Type B pancreatic cell (in vitro differentiated cells): Measurements from ENCODE around the gene TLR8. TPM values are rescaled to one million over a fixed set of nuclear protein-coding genes. Genes with fewer than 3 reads are reported as not detected.

ENCODE experiments used
- DNase-seq: peaks from one replicate; pipeline ENCODE4 v3.0.0; 2021; ENCODE audit warnings: mixed read lengths; ENCODE audit not compliant: unreplicated experiment; ENCODE audit errors: extremely low spot score
- H3K27ac Mint-ChIP-seq: 2 replicates; pipeline ENCODE4 v1.8.0; 2021; ENCODE audit warnings: mild to moderate bottlenecking, mixed read lengths
- H3K27me3 Mint-ChIP-seq: 2 replicates; pipeline ENCODE4 v1.8.0; 2021; ENCODE audit warnings: mixed read lengths
- H3K36me3 Mint-ChIP-seq: 2 replicates; pipeline ENCODE4 v1.8.0; 2021; ENCODE audit warnings: mixed read lengths
- H3K4me1 Mint-ChIP-seq: one replicate; pipeline ENCODE4 v1.8.0; 2021; ENCODE audit warnings: mixed read lengths; ENCODE audit not compliant: unreplicated experiment
- H3K4me3 Mint-ChIP-seq: 2 replicates; pipeline ENCODE4 v1.8.0; 2021; ENCODE audit warnings: mild to moderate bottlenecking, mixed read lengths
- H3K9me3 Mint-ChIP-seq: 2 replicates; pipeline ENCODE4 v1.8.0; 2021; ENCODE audit warnings: mixed read lengths
- total RNA-seq: library from RNA; stranded (reverse); gene quantifications from 2 replicates; pipeline ENCODE4 v1.2.1, GENCODE V29; 2021; ENCODE audit warnings: low replicate concordance
- TF ChIP-seq, protein P1 (sequence below): fragments of 200-600 bp; sonication (generic); conservative IDR thresholded peaks from 2 replicates; pipeline ENCODE4 v1.5.0; 2021; ENCODE audit warnings: antibody characterized with exemption, mild to moderate bottlenecking

TLR8 gene
- total RNA-seq, 1 donor from 2014 or later = not detected

- Mint-ChIP-seq H3K9me3 (peaks cover 5% of the 10 kb centered on the region), H3K4me3 (no peak overlapping the region), H3K27me3 (no peaks in the 10 kb centered on the region), H3K27ac (no peak overlapping the region), H3K4me1 (no peaks in the 10 kb centered on the region), H3K36me3 (no peaks in the 10 kb centered on the region)
- no peak for DNase-seq
- TF ChIP-seq, protein P1, sequence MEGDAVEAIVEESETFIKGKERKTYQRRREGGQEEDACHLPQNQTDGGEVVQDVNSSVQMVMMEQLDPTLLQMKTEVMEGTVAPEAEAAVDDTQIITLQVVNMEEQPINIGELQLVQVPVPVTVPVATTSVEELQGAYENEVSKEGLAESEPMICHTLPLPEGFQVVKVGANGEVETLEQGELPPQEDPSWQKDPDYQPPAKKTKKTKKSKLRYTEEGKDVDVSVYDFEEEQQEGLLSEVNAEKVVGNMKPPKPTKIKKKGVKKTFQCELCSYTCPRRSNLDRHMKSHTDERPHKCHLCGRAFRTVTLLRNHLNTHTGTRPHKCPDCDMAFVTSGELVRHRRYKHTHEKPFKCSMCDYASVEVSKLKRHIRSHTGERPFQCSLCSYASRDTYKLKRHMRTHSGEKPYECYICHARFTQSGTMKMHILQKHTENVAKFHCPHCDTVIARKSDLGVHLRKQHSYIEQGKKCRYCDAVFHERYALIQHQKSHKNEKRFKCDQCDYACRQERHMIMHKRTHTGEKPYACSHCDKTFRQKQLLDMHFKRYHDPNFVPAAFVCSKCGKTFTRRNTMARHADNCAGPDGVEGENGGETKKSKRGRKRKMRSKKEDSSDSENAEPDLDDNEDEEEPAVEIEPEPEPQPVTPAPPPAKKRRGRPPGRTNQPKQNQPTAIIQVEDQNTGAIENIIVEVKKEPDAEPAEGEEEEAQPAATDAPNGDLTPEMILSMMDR = no peak
These were observed 20.9 kb upstream of the TLR8 start for GRCh38 chrX:12885508-12885907.

DNA sequence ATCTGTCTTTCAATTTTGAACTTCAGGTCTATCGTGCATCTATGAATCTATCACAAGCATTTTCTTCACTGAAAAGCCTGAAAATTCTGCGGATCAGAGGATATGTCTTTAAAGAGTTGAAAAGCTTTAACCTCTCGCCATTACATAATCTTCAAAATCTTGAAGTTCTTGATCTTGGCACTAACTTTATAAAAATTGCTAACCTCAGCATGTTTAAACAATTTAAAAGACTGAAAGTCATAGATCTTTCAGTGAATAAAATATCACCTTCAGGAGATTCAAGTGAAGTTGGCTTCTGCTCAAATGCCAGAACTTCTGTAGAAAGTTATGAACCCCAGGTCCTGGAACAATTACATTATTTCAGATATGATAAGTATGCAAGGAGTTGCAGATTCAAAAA is 19.9 kb upstream of the TLR8 start:
- TF ChIP-seq, protein P1 = no peak
- no peaks in the 10 kb centered on the region for H3K4me1 Mint-ChIP-seq
- no peak overlapping the region for H3K4me3 Mint-ChIP-seq
- DNase-seq = no peak
- H3K27me3 Mint-ChIP-seq = no peaks in the 10 kb centered on the region
- H3K36me3 Mint-ChIP-seq = no peaks in the 10 kb centered on the region
- H3K27ac Mint-ChIP-seq = no peak overlapping the region
- peaks cover 5% of the 10 kb centered on the region for H3K9me3 Mint-ChIP-seq

GRCh38 chrX:12887141-12887540 is 19.3 kb upstream of the TLR8 start:
- Mint-ChIP-seq H3K27ac (no peak overlapping the region), H3K9me3 (peaks cover 5% of the 10 kb centered on the region), H3K4me3 (no peak overlapping the region), H3K4me1 (no peaks in the 10 kb centered on the region), H3K27me3 (no peaks in the 10 kb centered on the region), H3K36me3 (no peaks in the 10 kb centered on the region)
- TF ChIP-seq, protein P1 = no peak
- DNase-seq = no peak

DNA sequence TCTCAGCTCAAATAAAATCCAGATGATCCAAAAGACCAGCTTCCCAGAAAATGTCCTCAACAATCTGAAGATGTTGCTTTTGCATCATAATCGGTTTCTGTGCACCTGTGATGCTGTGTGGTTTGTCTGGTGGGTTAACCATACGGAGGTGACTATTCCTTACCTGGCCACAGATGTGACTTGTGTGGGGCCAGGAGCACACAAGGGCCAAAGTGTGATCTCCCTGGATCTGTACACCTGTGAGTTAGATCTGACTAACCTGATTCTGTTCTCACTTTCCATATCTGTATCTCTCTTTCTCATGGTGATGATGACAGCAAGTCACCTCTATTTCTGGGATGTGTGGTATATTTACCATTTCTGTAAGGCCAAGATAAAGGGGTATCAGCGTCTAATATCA is 18.7 kb upstream of the TLR8 start:
- Mint-ChIP-seq H3K9me3 (peaks cover 5% of the 10 kb centered on the region), H3K4me3 (no peak overlapping the region), H3K4me1 (no peaks in the 10 kb centered on the region), H3K27ac (no peak overlapping the region), H3K36me3 (no peaks in the 10 kb centered on the region), H3K27me3 (no peaks in the 10 kb centered on the region)
- DNase-seq = no peak
- TF ChIP-seq, protein P1 = no peak

DNA sequence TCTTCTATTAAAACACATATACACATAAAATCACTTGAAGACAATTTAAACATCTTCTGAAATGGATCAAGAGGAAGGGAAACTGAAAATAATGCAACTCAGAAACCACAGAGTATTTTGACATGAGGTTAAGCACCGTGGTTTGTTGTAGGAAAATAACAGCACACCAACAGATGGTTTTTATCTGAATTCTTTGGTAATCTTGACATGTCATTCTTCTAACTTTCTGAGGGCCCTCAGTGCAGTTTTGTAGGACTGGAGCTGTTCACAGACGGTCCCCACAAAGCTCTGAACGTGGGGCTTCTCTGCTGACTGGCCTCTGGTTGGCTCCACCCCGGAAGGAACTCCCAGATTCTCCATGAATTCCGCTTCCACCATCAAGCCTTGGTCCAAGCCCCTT is 16.0 kb upstream of the TLR8 start:
- H3K36me3 Mint-ChIP-seq = no peaks in the 10 kb centered on the region
- H3K27ac Mint-ChIP-seq = no peak overlapping the region
- H3K9me3 Mint-ChIP-seq = peaks cover 5% of the 10 kb centered on the region
- H3K27me3 Mint-ChIP-seq = no peaks in the 10 kb centered on the region
- no peaks in the 10 kb centered on the region for H3K4me1 Mint-ChIP-seq
- no peak for DNase-seq
- no peak overlapping the region for H3K4me3 Mint-ChIP-seq
- TF ChIP-seq, protein P1 = no peak

- Mint-ChIP-seq H3K4me3 (no peak overlapping the region), H3K27me3 (no peaks in the 10 kb centered on the region), H3K27ac (no peak overlapping the region), H3K9me3 (peaks cover 5% of the 10 kb centered on the region), H3K4me1 (no peaks in the 10 kb centered on the region), H3K36me3 (no peaks in the 10 kb centered on the region)
- TF ChIP-seq, protein P1 = no peak
- no peak for DNase-seq
These were observed 15.2 kb upstream of the TLR8 start for GRCh38 chrX:12891171-12891570.
